Activated gamma-delta T cell treated with anti-CD3 and anti-CD28 coated beads, Interleukin-2, amount 50 U/mL, for 16 hours (primary cell): ENCODE data around the gene ASXL3.

Source experiments
- DNase-seq: peaks from one replicate; pipeline ENCODE4 v3.0.0-alpha.2; 2020; ENCODE audit warnings: low read depth

ASXL3 gene

GRCh38 chr18:33717339-33717738 is 139.3 kb downstream of the ASXL3 start:
- DNase-seq, result no peak

- DNase-seq, result no peak
These were observed 142.1 kb downstream of the ASXL3 start for GRCh38 chr18:33720133-33720532.

DNA sequence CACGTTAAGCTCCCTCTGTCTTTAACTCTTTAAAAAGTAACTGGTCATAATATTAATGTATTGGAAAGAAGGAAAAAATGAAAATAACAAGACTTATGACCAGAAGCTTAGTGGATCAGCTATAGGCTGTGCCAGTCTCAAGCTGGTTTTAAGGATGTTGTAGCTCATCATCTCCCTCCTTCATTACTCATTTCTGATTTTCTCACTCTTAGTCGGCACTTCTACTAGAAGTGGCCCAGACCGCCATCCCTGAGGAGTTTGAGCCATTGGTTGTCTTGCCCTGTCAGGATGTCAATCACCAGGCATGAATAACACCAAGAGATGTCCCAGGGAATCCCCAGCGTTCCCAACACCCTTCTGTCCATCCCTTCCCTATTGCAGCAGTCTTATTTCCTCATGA is 151.5 kb downstream of the ASXL3 start:
- no peak for DNase-seq

- no peak for DNase-seq
These were observed 155.4 kb downstream of the ASXL3 start for GRCh38 chr18:33733376-33733775.

GRCh38 chr18:33735428-33735827 is 157.4 kb downstream of the ASXL3 start:
- no peak for DNase-seq

GRCh38 chr18:33741760-33742159 is 163.7 kb downstream of the ASXL3 start:
- no peak for DNase-seq

- DNase-seq, result no peak
These were observed 166.1 kb downstream of the ASXL3 start for GRCh38 chr18:33744032-33744697.

- DNase-seq, result no peak
These were observed 167.3 kb downstream of the ASXL3 start for GRCh38 chr18:33745151-33745795.

GRCh38 chr18:33745871-33746545 is 168.0 kb downstream of the ASXL3 start:
- no peak for DNase-seq

DNA sequence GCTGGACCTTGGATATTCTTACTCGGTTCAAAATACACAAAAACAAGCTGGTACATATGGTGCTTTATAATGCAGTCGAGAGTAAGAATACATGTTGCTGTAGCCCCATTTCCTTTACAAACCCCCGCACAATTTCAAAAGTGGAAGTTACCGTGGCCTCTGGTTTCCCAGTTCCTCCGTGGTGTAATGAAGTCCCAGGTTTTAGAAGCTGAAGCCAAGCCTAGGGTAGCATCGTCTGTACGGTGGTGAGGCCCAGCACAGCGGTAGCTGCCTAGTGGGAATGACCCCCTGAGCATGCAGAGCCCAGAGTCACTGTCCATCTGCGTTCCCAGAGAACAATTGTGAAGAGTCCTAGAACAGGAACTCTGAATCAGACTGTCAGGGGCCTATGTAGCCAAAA is 171.8 kb downstream of the ASXL3 start:
- DNase-seq, result no peak

DNA sequence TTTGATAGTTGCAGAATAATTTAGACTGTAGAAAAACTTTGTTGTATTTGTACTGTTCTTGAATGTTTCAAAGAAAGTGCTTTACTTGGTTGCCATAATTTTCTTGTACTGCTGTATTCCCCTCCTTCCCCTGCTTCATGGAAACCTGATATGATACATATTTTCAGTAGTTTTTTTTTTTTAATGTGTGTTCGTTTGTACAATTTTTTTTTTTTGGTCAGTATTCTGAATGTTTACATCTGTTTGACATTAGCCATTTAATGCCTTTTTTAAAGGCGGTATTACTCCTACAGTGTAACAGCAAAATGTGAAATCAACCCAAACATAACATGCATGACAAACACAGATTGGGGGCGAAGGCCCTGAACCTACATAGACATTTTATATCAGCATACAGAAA is 172.3 kb downstream of the ASXL3 start:
- no peak for DNase-seq

DNA sequence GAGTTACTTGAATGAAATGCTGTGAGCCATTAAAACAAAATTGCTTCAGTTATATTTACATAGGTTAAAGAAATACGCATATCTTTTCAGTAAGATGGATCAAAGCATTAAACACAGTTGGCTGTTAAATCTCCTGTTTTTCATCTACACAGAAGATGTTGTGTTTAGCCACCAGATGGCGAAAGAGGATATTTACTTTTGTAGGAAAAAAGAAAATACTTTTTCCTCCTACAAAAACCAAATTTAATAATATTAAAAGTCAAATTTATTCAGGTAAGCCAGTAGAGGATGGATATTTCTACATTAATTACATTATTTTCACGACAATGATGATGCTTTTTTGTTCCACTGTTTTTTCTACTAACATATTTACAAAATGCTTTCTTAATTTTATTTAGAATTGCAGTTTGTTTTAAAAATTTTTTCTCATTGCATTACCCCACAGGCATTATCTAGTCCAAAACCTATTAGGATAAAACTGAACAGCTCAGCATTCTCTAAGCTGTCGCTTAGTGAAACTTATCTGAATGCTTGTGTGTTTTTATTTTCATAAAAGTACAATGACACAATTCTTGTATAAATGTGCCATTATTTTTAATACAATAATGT is 173.7 kb downstream of the ASXL3 start:
- DNase-seq, result no peak

GRCh38 chr18:33755391-33755790 is 177.4 kb downstream of the ASXL3 start:
- no peak for DNase-seq

- no peak for DNase-seq
These were observed 178.0 kb downstream of the ASXL3 start for GRCh38 chr18:33755931-33756560.

DNA sequence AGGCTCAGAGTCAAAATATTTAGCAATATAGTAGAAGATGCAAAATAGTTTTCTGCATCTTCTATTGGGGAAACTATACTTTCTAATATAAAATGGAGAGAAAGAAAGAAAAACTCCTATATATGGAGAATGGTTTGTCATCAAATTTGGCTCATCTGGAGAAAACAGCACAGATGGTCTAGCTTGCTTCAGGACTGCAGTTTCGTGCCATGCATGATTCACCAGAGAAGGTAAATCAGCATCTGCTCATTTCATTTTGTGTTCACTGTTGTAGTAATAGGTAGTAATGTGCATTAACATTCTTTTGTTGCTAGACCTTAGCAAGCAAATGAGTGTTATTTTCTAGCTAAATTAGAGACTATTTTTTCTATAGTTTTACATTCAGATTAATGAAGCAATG is 179.0 kb downstream of the ASXL3 start:
- DNase-seq, result no peak

- no peak for DNase-seq
These were observed 183.3 kb downstream of the ASXL3 start for GRCh38 chr18:33761363-33761762.

GRCh38 chr18:33781429-33781828 is 203.4 kb downstream of the ASXL3 start:
- DNase-seq, result no peak
